GM18907 (cell line): ENCODE measurements around the gene KIF23.

Experiments used
- ATAC-seq: cut with Tn5 transposase; IDR thresholded peaks from one replicate; pipeline ENCODE4 v1.9.1; 2021; ENCODE audit warnings: mild to moderate bottlenecking, moderate library complexity; ENCODE audit not compliant: unreplicated experiment

Gene KIF23

GRCh38 chr15:69462493-69463181, 48.5 kb downstream of the KIF23 start:
- ATAC-seq, result peak; percentile 92

- ATAC-seq, result no peak
Observed at GRCh38 chr15:69463182-69463756, 49.1 kb downstream of the KIF23 start.

- no peak for ATAC-seq
Observed at GRCh38 chr15:69465253-69465652, 51.1 kb downstream of the KIF23 start.

- ATAC-seq, result no peak
Observed at GRCh38 chr15:69466733-69467132, 52.6 kb downstream of the KIF23 start.

GRCh38 chr15:69467636-69468035, 53.5 kb downstream of the KIF23 start:
- ATAC-seq, result no peak

- no peak for ATAC-seq
Observed at GRCh38 chr15:69468241-69469121, 54.3 kb downstream of the KIF23 start.

- no peak for ATAC-seq
Observed at GRCh38 chr15:69469467-69470201, 55.5 kb downstream of the KIF23 start.

GRCh38 chr15:69472046-69472445, 57.9 kb downstream of the KIF23 start:
- no peak for ATAC-seq

GRCh38 chr15:69472562-69472961, 58.4 kb downstream of the KIF23 start:
- no peak for ATAC-seq

- no peak for ATAC-seq
Observed at GRCh38 chr15:69474291-69474690, 60.1 kb downstream of the KIF23 start.

GRCh38 chr15:69474846-69475455, 60.8 kb downstream of the KIF23 start:
- no peak for ATAC-seq

GRCh38 chr15:69475769-69476358, 61.7 kb downstream of the KIF23 start:
- no peak for ATAC-seq

GRCh38 chr15:69476704-69477473, 62.7 kb downstream of the KIF23 start:
- no peak for ATAC-seq

- ATAC-seq, result no peak
Observed at GRCh38 chr15:69478259-69478781, 64.2 kb downstream of the KIF23 start.

- ATAC-seq, result no peak
Observed at GRCh38 chr15:69479081-69479480, 64.9 kb downstream of the KIF23 start.

- no peak for ATAC-seq
Observed at GRCh38 chr15:69479971-69480370, 65.8 kb downstream of the KIF23 start.

- no peak for ATAC-seq
Observed at GRCh38 chr15:69480932-69481331, 66.8 kb downstream of the KIF23 start.

GRCh38 chr15:69482686-69483256, 68.6 kb downstream of the KIF23 start:
- no peak for ATAC-seq

GRCh38 chr15:69484837-69485236, 70.7 kb downstream of the KIF23 start:
- ATAC-seq, result no peak
